Measurements from ENCODE around the gene KRTAP5-3.

Gene KRTAP5-3

GRCh38 chr11:1562469-1563148, 45.7 kb downstream of the KRTAP5-3 start:
- no peak for DNase-seq (ENCODE audit: extremely low spot score)
- no peak for TF ChIP-seq ZNF384 (IDR thresholded peaks at IDR 0.05)
- TF ChIP-seq CTBP1 (IDR thresholded peaks at IDR 0.05; ENCODE audit: borderline replicate concordance), result no peak
- TF ChIP-seq LEF1 (IDR thresholded peaks at IDR 0.05; ENCODE audit: borderline replicate concordance), result no peak
- no peak for TF ChIP-seq BHLHE40 (IDR thresholded peaks at IDR 0.05; ENCODE audit: borderline replicate concordance)
- no peak for TF ChIP-seq FOXA1 (IDR thresholded peaks at IDR 0.05)
- TF ChIP-seq HDGF (IDR thresholded peaks at IDR 0.05; ENCODE audit: borderline replicate concordance), result no peak
- TF ChIP-seq ELF4 (IDR thresholded peaks at IDR 0.05), result no peak
- TF ChIP-seq PKNOX1 (IDR thresholded peaks at IDR 0.05), result no peak
- POLR2A ChIA-PET, result no interaction called here
- CTCF ChIA-PET, result no interaction called here

DNA sequence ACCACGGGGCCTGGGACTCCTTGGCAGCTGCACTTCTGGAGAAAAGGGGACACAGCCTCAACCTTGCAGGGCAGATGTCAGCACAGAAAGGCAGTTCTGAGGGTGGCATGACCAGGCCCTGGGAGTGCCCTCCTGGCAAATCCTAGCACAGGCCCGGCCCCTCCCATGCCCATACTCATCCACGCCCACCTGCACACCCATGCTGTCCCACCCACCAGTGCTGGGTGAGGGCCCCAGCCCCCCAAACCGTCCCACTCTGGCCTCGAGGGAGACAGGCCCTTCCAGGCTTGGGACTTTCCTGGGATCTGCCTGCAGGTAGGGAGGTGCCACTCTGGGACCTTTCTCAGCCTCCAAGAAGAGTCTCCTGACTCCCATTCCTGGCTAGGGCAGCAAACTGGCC, 46.3 kb downstream of the KRTAP5-3 start:
- DNase-seq (ENCODE audit: extremely low spot score), result no peak
- ChIA-PET CTCF (no interaction called here), POLR2A (no interaction called here)
- TF ChIP-seq SP1 (IDR thresholded peaks at IDR 0.05) (no peak), ZNF384 (IDR thresholded peaks at IDR 0.05) (no peak), PKNOX1 (IDR thresholded peaks at IDR 0.05) (no peak), FOXA1 (IDR thresholded peaks at IDR 0.05) (no peak), HDGF (IDR thresholded peaks at IDR 0.05; ENCODE audit: borderline replicate concordance) (no peak), SUZ12 (IDR thresholded peaks at IDR 0.05) (no peak), FOXK2 (IDR thresholded peaks at IDR 0.05) (no peak)

GRCh38 chr11:1561266-1561665, 47.0 kb downstream of the KRTAP5-3 start:
- no peak for TF ChIP-seq HDGF (IDR thresholded peaks at IDR 0.05; ENCODE audit: borderline replicate concordance)
- no peak for TF ChIP-seq TARDBP (IDR thresholded peaks at IDR 0.05)
- no peak for TF ChIP-seq ELF4 (IDR thresholded peaks at IDR 0.05)
- TF ChIP-seq FOXM1 (IDR thresholded peaks at IDR 0.05; ENCODE audit: borderline replicate concordance), result no peak
- TF ChIP-seq L3MBTL2 (conservative IDR thresholded peaks at IDR 0.05), result no peak
- TF ChIP-seq ARNT (IDR thresholded peaks at IDR 0.05), result no peak
- no peak for TF ChIP-seq ZNF384 (IDR thresholded peaks at IDR 0.05)
- no peak for TF ChIP-seq BHLHE40 (IDR thresholded peaks at IDR 0.05; ENCODE audit: borderline replicate concordance)
- no peak for TF ChIP-seq NFRKB (IDR thresholded peaks at IDR 0.05)
- no peak for TF ChIP-seq CTBP1 (IDR thresholded peaks at IDR 0.05; ENCODE audit: borderline replicate concordance)
- no peak for TF ChIP-seq FOXA1 (IDR thresholded peaks at IDR 0.05)
- TF ChIP-seq SUZ12 (IDR thresholded peaks at IDR 0.05), result no peak
- TF ChIP-seq LEF1 (IDR thresholded peaks at IDR 0.05; ENCODE audit: borderline replicate concordance), result no peak
- no peak for DNase-seq (ENCODE audit: extremely low spot score)
- ChIA-PET POLR2A (no interaction called here), CTCF (no interaction called here)

DNA sequence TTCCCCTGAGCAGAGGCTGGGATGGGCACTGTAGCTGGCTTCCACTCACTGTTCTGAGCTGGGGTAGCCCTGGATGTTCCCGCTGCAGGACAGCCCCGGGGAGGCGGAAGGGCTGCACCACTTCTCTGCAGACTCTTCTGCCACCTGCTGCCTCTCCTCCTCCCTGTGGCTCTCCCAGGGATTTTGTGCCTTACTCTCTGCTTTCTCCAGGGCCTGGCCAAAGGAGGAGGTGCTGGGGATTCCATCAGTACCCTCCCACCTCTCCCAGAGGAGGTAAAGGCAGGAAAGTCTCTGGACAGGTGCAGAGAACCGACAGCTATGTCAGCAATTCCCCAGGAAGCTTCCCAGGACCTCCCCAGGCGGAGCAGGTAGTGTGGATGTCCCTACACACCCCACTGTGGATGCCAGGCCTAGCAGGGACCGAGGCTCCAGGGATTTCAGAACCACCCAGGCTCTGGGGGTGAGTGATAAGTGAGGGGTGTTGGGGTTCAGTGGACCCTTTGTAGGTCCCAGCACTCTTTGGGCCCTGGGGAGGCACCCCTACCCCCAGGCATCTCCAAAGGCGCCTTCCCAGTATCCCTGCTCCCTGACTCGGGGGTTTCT, 47.5 kb downstream of the KRTAP5-3 start:
- DNase-seq (ENCODE audit: extremely low spot score), result no peak
- no peak for TF ChIP-seq L3MBTL2 (conservative IDR thresholded peaks at IDR 0.05)
- no peak for TF ChIP-seq SUZ12 (IDR thresholded peaks at IDR 0.05)
- TF ChIP-seq BHLHE40 (IDR thresholded peaks at IDR 0.05; ENCODE audit: borderline replicate concordance), result no peak
- no peak for TF ChIP-seq ARNT (IDR thresholded peaks at IDR 0.05)
- TF ChIP-seq ZNF384 (IDR thresholded peaks at IDR 0.05), result no peak
- POLR2A ChIA-PET, result no interaction called here
- CTCF ChIA-PET, result interaction anchor here (1.0 kb wide), 1 partner anchor 14 kb away, joined by 3 read pairs; no protein-coding TSS in a partner anchor

- ChIA-PET POLR2A (no interaction called here), CTCF (interaction anchor here (0.5 to 1.0 kb wide), 2 partner anchors 13 to 15 kb away, joined by 3 read pairs; no protein-coding TSS in a partner anchor)
- DNase-seq (ENCODE audit: extremely low spot score), result no peak
- TF ChIP-seq FOXA1 (IDR thresholded peaks at IDR 0.05) (no peak), LEF1 (IDR thresholded peaks at IDR 0.05; ENCODE audit: borderline replicate concordance) (no peak), BHLHE40 (IDR thresholded peaks at IDR 0.05; ENCODE audit: borderline replicate concordance) (no peak), FOXM1 (IDR thresholded peaks at IDR 0.05; ENCODE audit: borderline replicate concordance) (no peak), ELF4 (IDR thresholded peaks at IDR 0.05) (no peak), FOXK2 (IDR thresholded peaks at IDR 0.05) (no peak)
Measured at GRCh38 chr11:1560002-1560648, 48.1 kb downstream of the KRTAP5-3 start.

DNA sequence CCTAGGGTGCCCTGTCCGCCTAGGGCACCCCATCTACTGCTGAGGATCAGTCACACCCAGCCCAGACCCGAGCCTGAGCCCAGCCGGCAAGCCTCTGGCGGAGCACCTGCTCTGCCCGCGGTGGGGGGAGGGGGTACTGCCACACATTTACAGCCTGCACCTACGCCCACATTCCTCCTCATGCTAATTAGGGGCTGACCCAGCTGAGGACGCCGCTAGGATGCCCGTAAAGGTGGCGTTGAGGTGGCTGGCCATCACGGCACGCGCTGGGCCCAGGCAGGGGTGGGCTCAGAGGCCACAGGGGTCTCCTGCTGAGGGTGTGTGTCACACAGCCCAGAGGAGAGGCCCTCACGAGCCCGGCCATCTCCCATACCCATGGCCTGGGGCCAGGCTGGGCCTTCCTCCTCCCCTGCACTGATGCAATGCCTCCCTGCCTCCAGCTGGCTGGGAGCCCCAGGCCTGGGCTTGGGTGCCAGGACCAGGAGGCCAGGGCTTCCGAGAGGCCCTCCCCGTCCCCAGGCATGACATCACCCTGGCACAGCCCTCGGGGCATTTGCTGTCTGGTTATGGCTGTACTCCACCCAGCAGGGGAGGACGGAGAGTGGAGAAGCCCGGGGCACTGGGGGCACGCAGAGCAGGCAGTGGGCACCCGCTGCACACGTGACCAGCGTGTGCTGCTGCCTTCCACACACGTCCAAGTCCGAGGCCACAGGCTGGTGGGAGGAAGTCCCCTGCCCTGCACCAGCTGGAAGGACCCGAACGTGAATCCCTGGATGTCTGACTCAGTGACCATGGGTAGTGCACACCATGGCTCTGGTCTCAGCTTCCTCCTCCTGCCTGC, 48.9 kb downstream of the KRTAP5-3 start:
- CTCF ChIA-PET, result interaction anchor here (1.0 kb wide), 1 partner anchor 12 kb away, joined by 3 read pairs; no protein-coding TSS in a partner anchor
- TF ChIP-seq CTBP1 (IDR thresholded peaks at IDR 0.05; ENCODE audit: borderline replicate concordance), result no peak
- TF ChIP-seq HDGF (IDR thresholded peaks at IDR 0.05; ENCODE audit: borderline replicate concordance), result no peak
- TF ChIP-seq L3MBTL2 (conservative IDR thresholded peaks at IDR 0.05), result no peak
- TF ChIP-seq NFRKB (IDR thresholded peaks at IDR 0.05), result no peak
- no peak for TF ChIP-seq PKNOX1 (IDR thresholded peaks at IDR 0.05)
- no peak for TF ChIP-seq ELF4 (IDR thresholded peaks at IDR 0.05)
- POLR2A ChIA-PET, result no interaction called here

More for the DNA sequence above, 48.9 kb downstream of the KRTAP5-3 start:
- DNase-seq (ENCODE audit: extremely low spot score), result no peak

Measured in HEK293T (cell line).